ENCODE data around the gene TSPAN33. TPM values are rescaled to one million over a fixed set of nuclear protein-coding genes. Genes with fewer than 3 reads are reported as not detected.

The TSPAN33 gene
- total and polyA plus RNA-seq, 9 of the 15 experiments (the other 6 are each of a cell fraction or from before 2014, with no cell fraction given) = 0.03 to 1.5 (median 0.23) TPM; not detected in 2

Small RNA genes within 50 kb of the gene (small RNA-seq; reads per million reads assigned to genes)
- gene RNY1P11 = not detected

Other genes with a start within 250 kb of the TSPAN33 start
- gene KCP, start 234.0 kb upstream of the TSPAN33 start, total RNA-seq (2014; rRNA removed) = 0.09 TPM in 1 of 2 replicates, not detected in the other
- gene KCP, start 234.0 kb upstream of the TSPAN33 start, total RNA-seq (2014; rRNA removed; fragmentation: Illumina TruSeq; extraction: Trizol) = not detected in 2 replicates
- gene KCP, start 234.0 kb upstream of the TSPAN33 start, total RNA-seq (2015; rRNA removed; fragmentation: Illumina TruSeq; extraction: Trizol) = 0.15 TPM in 1 of 2 replicates, not detected in the other
- gene KCP, start 234.0 kb upstream of the TSPAN33 start, total RNA-seq (2021) = 0.16 TPM in 1 of 2 replicates, not detected in the other
- 0.07 and 0.09 TPM in 2 replicates for gene KCP, start 234.0 kb upstream of the TSPAN33 start, polyA plus RNA-seq (2011; rRNA removed)
- not detected in 2 replicates for gene KCP, start 234.0 kb upstream of the TSPAN33 start, polyA plus RNA-seq (2014; fragmentation: Illumina TruSeq; extraction: Trizol)
- under 1 TPM; 0.06 to 0.17 TPM for gene KCP, start 234.0 kb upstream of the TSPAN33 start, polyA plus RNA-seq (2014; fragmentation: Nextera tagmentation; extraction: Ambion mirVana)
- 0.09 and 0.15 TPM in 2 replicates for gene KCP, start 234.0 kb upstream of the TSPAN33 start, polyA plus RNA-seq (2014; rRNA removed)
- not detected in 2 replicates for gene IRF5, start 206.8 kb upstream of the TSPAN33 start, total RNA-seq (2014; rRNA removed)
- gene IRF5, start 206.8 kb upstream of the TSPAN33 start, total RNA-seq (2014; rRNA removed; fragmentation: Illumina TruSeq; extraction: Trizol) = not detected in 2 replicates
- gene IRF5, start 206.8 kb upstream of the TSPAN33 start, total RNA-seq (2015; rRNA removed; fragmentation: Illumina TruSeq; extraction: Trizol) = not detected in 2 replicates
- gene IRF5, start 206.8 kb upstream of the TSPAN33 start, total RNA-seq (2021) = 0.04 and 0.20 TPM in 2 replicates
- gene IRF5, start 206.8 kb upstream of the TSPAN33 start, polyA plus RNA-seq (2011; rRNA removed) = not detected in 2 replicates
- not detected in 2 replicates for gene IRF5, start 206.8 kb upstream of the TSPAN33 start, polyA plus RNA-seq (2014; fragmentation: Illumina TruSeq; extraction: Trizol)
- gene IRF5, start 206.8 kb upstream of the TSPAN33 start, polyA plus RNA-seq (2014; fragmentation: Nextera tagmentation; extraction: Ambion mirVana) = not detected
- not detected in 2 replicates for gene IRF5, start 206.8 kb upstream of the TSPAN33 start, polyA plus RNA-seq (2014; rRNA removed)
- gene TNPO3, start 89.6 kb upstream of the TSPAN33 start, total RNA-seq (2014; rRNA removed) = 97.4 and 108 TPM in 2 replicates
- 110 and 113 TPM in 2 replicates for gene TNPO3, start 89.6 kb upstream of the TSPAN33 start, total RNA-seq (2014; rRNA removed; fragmentation: Illumina TruSeq; extraction: Trizol)
- gene TNPO3, start 89.6 kb upstream of the TSPAN33 start, total RNA-seq (2015; rRNA removed; fragmentation: Illumina TruSeq; extraction: Trizol) = 112 and 120 TPM in 2 replicates
- gene TNPO3, start 89.6 kb upstream of the TSPAN33 start, total RNA-seq (2021) = 111 and 118 TPM in 2 replicates
- gene TNPO3, start 89.6 kb upstream of the TSPAN33 start, polyA plus RNA-seq (2011; rRNA removed) = 92.3 and 125 TPM in 2 replicates
- 123 and 124 TPM in 2 replicates for gene TNPO3, start 89.6 kb upstream of the TSPAN33 start, polyA plus RNA-seq (2014; fragmentation: Illumina TruSeq; extraction: Trizol)
- gene TNPO3, start 89.6 kb upstream of the TSPAN33 start, polyA plus RNA-seq (2014; fragmentation: Nextera tagmentation; extraction: Ambion mirVana) = 10 to 100 TPM; 35.8 to 46.0 TPM
- gene TNPO3, start 89.6 kb upstream of the TSPAN33 start, polyA plus RNA-seq (2014; rRNA removed) = 87.2 and 93.9 TPM in 2 replicates
- 0.05 TPM in 1 of 2 replicates, not detected in the other for gene SMO, start 43.9 kb downstream of the TSPAN33 start, total RNA-seq (2014; rRNA removed)
- not detected in 2 replicates for gene SMO, start 43.9 kb downstream of the TSPAN33 start, total RNA-seq (2014; rRNA removed; fragmentation: Illumina TruSeq; extraction: Trizol)
- not detected in 2 replicates for gene SMO, start 43.9 kb downstream of the TSPAN33 start, total RNA-seq (2015; rRNA removed; fragmentation: Illumina TruSeq; extraction: Trizol)
- 0.07 and 0.13 TPM in 2 replicates for gene SMO, start 43.9 kb downstream of the TSPAN33 start, total RNA-seq (2021)
- 0.10 and 0.11 TPM in 2 replicates for gene SMO, start 43.9 kb downstream of the TSPAN33 start, polyA plus RNA-seq (2011; rRNA removed)
- gene SMO, start 43.9 kb downstream of the TSPAN33 start, polyA plus RNA-seq (2014; fragmentation: Illumina TruSeq; extraction: Trizol) = not detected in 2 replicates
- not detected for gene SMO, start 43.9 kb downstream of the TSPAN33 start, polyA plus RNA-seq (2014; fragmentation: Nextera tagmentation; extraction: Ambion mirVana)
- gene SMO, start 43.9 kb downstream of the TSPAN33 start, polyA plus RNA-seq (2014; rRNA removed) = 0.11 TPM in 1 of 2 replicates, not detected in the other
- 3.1 and 3.7 TPM in 2 replicates for gene AHCYL2, start 80.3 kb downstream of the TSPAN33 start, total RNA-seq (2014; rRNA removed)
- gene AHCYL2, start 80.3 kb downstream of the TSPAN33 start, total RNA-seq (2014; rRNA removed; fragmentation: Illumina TruSeq; extraction: Trizol) = 5.2 TPM in 2 replicates
- 5.5 and 6.8 TPM in 2 replicates for gene AHCYL2, start 80.3 kb downstream of the TSPAN33 start, total RNA-seq (2015; rRNA removed; fragmentation: Illumina TruSeq; extraction: Trizol)
- 5.2 and 5.5 TPM in 2 replicates for gene AHCYL2, start 80.3 kb downstream of the TSPAN33 start, total RNA-seq (2021)
- 10.5 and 10.8 TPM in 2 replicates for gene AHCYL2, start 80.3 kb downstream of the TSPAN33 start, polyA plus RNA-seq (2011; rRNA removed)
- 4.8 and 6.2 TPM in 2 replicates for gene AHCYL2, start 80.3 kb downstream of the TSPAN33 start, polyA plus RNA-seq (2014; fragmentation: Illumina TruSeq; extraction: Trizol)
- gene AHCYL2, start 80.3 kb downstream of the TSPAN33 start, polyA plus RNA-seq (2014; fragmentation: Nextera tagmentation; extraction: Ambion mirVana) = 1 to 10 TPM in 1 of 2 experiments, under 1 TPM in 1; 0.93 to 2.0 TPM
- 4.3 and 5.6 TPM in 2 replicates for gene AHCYL2, start 80.3 kb downstream of the TSPAN33 start, polyA plus RNA-seq (2014; rRNA removed)

Data from K562 (cell line).